Keratinocyte (primary cell): ENCODE data around the gene NBEAL2.
"Not testable (repeated sequence)": the region's sequence is repeated elsewhere in the genome, so short reads cannot be mapped to it uniquely, and the experiment has no call there.

ENCODE experiments used
- CTCF ChIP-seq, 3 experiments: IDR thresholded peaks in 1 of 3; conservative IDR thresholded peaks in 1 of 3; optimal IDR thresholded peaks in 1 of 3; 2 replicates in 2 of 3; 3 replicates in 1 of 3; pipeline versions ENCODE3 to v1.5.1; 2011; ENCODE audit warnings: low read length in 3 of 3, mild to moderate bottlenecking in 3 of 3, moderate library complexity in 2 of 3, control low read depth in 1 of 3, inconsistent platforms in 1 of 3; ENCODE audit not compliant: insufficient read depth in 2 of 3; ENCODE audit errors: extremely low read depth in 1 of 3
- EZH2 ChIP-seq: IDR thresholded peaks from one replicate; pipeline ENCODE4 v1.6.1; 2012; ENCODE audit warnings: inconsistent platforms, mild to moderate bottlenecking, low read length, moderate library complexity

- not testable (repeated sequence) for TF ChIP-seq CTCF (optimal IDR thresholded peaks at IDR 0.05 in 1 of 3, IDR thresholded peaks at IDR 0.05 in 1 of 3, conservative IDR thresholded peaks at IDR 0.05 in 1 of 3; ENCODE audit: extremely low read depth in 1 of 3, insufficient read depth in 2 of 3, low read length in 3 of 3); EZH2
Measured at GRCh38 chr3:46964038-46964590, 15.4 kb upstream of the NBEAL2 start.
